HPDE6-E6E7 (cell line): ENCODE results near the gene ZBTB48.
"Not testable (repeated sequence)": the region's sequence is repeated elsewhere in the genome, so short reads cannot be mapped to it uniquely, and the experiment has no call there.

Source experiments
- DNase-seq: peaks from one replicate; pipeline ENCODE4 v3.0.0; 2011; ENCODE audit warnings: missing footprints; ENCODE audit errors: extremely low spot score

ZBTB48 gene

DNA sequence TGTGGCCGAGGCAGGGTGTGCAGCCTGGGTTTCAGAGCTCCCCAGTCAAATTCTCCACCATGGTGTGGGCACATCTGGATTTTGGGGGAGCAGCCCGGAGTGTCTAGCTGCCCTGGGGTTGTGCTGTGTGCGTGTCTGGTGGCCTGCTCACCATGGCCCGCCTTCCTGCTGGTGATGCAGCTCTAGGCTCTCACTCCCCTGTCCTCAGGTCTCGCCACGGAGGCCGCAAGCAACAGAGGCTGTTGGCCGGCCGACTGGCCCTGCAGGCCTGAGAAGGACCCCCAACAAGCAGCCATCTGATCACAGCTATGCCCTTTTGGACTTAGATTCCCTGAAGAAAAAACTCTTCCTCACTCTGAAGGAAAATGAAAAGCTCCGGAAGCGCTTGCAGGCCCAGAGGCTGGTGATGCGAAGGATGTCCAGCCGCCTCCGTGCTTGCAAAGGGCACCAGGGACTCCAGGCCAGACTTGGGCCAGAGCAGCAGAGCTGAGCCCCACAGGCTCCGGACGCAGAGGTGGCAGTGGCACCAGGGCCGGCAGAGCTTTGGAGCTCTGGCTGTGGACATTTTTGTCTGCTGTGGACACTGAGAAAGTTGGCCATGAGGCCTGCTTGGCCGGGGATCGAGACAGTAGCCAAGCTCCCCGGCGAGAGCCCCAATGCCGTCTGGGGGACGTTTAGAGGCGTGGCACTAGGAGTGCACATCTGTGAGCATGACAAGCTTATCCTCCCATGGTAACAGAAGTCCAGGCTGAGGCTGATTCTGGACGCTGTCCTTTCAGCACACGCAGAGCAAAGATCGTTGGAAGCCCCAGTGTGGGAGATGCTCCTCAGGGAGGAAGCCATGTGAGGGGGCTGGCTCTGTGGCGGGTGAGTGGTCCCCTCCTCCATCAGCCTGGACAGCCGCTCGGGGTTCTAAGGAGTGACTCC lies 53.1 kb downstream of the ZBTB48 start:
- DNase-seq: no peak

DNA sequence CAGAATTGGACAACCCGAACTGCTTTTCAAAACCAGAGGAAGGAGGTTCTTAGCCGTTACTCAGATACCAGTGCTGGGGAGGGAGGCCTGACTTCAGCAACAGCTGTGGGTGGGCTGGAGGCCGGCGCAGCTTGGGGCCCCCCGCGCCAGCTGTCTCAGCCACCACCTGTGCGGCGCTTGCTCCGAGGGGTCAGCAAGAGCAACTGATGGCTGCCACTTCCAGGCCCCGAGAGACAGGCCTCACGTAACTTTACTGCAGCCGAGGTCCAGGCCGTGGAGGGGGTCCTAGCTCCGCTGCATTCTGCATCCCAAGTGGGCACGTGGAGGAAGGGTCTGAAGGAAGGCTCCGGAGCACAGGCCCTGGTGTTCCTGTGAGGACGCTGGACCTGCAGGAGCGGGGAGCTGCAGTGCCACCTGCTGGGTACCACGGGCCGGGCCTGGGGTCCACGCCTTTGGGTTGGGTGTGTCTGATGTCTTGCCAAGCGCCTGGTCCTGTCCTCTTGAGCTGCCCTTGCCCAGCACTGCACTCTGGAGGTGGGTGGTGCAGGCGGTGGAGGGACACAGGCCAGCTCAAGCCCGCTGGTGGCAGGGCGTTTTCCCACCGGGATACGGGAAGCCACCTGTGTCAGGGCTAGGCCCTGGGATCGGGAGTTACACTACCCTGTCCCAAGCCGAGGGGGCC lies 54.7 kb downstream of the ZBTB48 start:
- no peak for DNase-seq

DNA sequence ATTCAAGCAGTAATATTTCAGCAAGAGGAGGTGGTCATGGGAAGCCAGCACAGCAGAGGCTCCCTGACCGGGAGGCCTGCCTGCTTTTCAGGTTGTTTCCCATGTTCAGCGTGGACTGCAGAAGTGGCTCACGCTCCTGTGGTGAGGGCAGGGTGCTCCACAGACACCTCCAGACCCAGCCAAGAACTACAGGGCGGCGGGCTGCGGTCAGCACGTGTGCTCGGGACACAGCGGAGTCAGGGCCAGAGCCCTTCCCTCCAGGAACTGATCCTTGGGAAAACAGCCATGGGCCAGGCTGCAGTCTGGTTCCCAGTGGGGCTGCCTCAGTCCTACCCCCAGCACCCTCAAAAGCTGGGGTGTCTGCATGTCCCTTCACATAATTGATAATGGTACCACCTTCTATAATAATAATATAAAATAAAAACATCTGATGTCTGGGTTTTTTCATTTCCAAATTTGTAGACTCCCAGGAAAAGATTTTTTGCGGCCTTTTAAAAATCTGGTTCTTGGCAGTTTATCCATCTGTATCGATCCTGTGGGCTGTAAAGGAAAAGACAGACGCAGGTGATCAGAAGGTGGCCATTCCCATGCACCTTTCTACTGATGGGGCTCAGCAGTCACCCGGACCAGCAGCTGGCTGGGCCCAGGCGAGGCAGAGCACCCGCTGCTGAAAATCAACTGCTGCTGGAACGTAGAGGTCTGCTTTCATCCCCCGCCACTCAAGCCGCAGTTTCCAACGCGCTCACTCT lies 55.5 kb downstream of the ZBTB48 start:
- no peak for DNase-seq

DNA sequence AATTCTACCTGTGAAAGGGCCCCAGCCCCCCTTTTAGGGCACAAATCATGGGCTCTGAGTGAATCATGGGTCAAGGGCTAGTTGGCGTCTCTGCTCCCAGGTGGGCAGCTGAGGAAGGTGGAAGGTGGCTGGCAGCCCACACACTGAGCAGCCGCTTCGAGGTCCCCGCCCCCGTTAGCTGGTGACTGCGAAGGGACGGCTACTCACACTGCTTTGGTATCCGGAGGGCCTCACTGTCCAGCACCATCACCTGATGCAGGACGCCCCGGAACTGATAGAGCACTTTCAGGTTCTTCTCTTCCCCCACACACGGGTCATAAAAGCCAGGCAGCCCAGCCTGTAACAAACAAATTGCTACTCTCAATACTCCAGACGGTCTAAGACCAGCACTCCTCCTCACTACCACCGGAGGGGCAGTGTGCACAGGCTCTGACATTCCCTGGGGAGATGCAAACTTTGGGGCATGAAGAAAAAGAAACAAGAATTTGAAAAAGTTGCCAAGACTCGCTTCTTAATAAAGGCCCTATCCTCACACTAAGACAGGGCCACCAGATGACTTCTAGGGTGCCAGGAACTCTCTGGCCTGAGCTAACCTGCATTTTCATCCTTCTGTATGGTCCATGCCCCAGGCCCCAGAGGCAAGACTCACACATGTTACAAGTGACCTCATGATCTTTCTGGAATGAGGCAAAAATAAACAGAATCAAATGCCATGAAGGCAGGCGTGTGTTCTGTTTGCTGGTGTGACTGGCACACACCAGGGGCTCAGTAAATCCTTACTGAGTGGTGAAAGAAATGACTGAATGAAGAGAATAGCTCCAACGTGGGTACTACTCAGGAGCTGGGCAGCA lies 56.3 kb downstream of the ZBTB48 start:
- DNase-seq: no peak

DNA sequence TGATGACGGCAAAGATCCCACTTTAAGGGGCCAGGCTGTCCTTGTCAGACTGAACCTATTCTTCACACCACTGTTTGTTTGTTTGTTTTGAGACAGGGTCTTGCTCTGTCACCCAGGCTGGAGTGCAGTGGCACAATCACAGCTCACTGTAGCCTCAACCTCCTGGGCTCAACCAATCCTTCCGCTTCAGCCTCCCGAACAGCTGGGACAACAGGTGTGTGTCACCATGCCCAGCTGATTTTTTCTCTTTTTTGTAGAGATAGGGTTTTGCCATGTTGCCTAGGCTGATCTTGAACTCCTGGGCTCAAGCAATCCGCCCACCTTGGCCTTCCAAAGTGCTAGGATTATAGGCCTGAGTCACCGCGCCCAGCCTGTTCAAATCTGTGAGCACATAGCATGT lies 57.0 kb downstream of the ZBTB48 start:
- DNase-seq: not testable (repeated sequence)

DNA sequence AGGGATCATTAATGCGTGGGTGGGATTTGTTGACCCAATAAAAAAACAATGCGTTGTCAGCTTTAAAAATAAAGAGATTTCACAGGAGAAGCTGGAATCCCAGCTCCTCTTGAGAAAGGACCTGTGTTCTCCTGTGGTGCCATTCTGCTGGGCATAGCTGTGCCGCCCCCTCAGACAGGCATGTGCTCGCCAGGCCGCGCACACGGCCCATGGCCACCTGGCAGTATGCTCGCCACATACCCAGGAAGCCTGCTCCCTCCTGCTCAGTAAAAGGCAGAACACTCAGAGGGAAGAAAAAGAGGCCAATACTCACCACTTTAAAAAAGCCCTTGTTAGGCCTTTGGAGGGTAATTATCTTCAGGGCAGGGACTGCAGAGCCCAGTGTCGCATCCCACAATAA lies 58.0 kb downstream of the ZBTB48 start:
- DNase-seq: no peak

DNA sequence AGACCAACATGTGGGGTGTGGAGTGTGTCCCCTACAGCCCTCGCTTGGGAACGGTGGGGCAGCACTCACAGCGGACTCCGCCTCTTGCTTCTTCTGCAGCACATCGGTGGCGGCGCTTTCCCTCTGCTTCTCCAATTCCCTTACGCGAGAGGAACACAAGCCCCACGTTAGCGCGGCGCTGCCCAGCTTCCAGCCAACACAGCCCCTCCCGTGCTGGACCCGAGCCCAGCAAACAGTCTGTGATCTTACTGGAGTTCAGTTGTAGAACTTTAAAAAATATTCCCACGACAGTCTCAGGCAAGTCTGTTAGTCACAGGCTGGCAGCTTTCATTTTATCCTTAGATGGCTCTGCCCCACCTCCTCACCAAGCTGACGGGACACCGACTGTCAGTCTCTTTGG lies 58.4 kb downstream of the ZBTB48 start:
- no peak for DNase-seq
